ENCODE data around the gene HYKK. TPM values are rescaled to one million over a fixed set of nuclear protein-coding genes. Genes with fewer than 3 reads are reported as not detected.
"Not testable (repeated sequence)": the region's sequence is repeated elsewhere in the genome, so short reads cannot be mapped to it uniquely, and the experiment has no call there.

HYKK gene
- total RNA-seq, 1 donor from 2014 or later, result 6.0 TPM

- DNase-seq (ENCODE audit: low spot score in 2 of 2, unreplicated experiment in 2 of 2), result no peak
- Mint-ChIP-seq H3K27me3 (ENCODE audit: low read depth) (no peaks in the 10 kb centered on the region), H3K36me3 (no peaks in the 10 kb centered on the region), H3K27ac (no peak overlapping the region), H3K4me3 (no peak overlapping the region), H3K4me1 (peaks cover 1% of the 10 kb centered on the region), H3K9me3 (no peaks in the 10 kb centered on the region)
- no peak for TF ChIP-seq CTCF (IDR thresholded peaks at IDR 0.05; ENCODE audit: unreplicated experiment)
Measured at GRCh38 chr15:78536134-78536533, 28.8 kb downstream of the HYKK start.

- no peak for TF ChIP-seq CTCF (IDR thresholded peaks at IDR 0.05; ENCODE audit: unreplicated experiment)
- Mint-ChIP-seq H3K27ac (peak overlapping the region; percentile 23), H3K4me1 (peaks cover 13% of the 10 kb centered on the region), H3K4me3 (no peak overlapping the region), H3K27me3 (ENCODE audit: low read depth) (no peaks in the 10 kb centered on the region), H3K9me3 (no peaks in the 10 kb centered on the region), H3K36me3 (peaks cover 3% of the 10 kb centered on the region)
- DNase-seq (ENCODE audit: low spot score in 2 of 2, unreplicated experiment in 2 of 2), result no peak
Measured at GRCh38 chr15:78537266-78537905, 30.0 kb downstream of the HYKK start.

GRCh38 chr15:78538358-78538757, 31.0 kb downstream of the HYKK start:
- peaks cover 7% of the 10 kb centered on the region for H3K36me3 Mint-ChIP-seq
- TF ChIP-seq CTCF (IDR thresholded peaks at IDR 0.05; ENCODE audit: unreplicated experiment), result no peak
- peak overlapping the region; percentile 11 for H3K4me3 Mint-ChIP-seq
- no peaks in the 10 kb centered on the region for H3K27me3 Mint-ChIP-seq (ENCODE audit: low read depth)
- H3K9me3 Mint-ChIP-seq, result no peaks in the 10 kb centered on the region
- no peak for DNase-seq (ENCODE audit: low spot score in 2 of 2, unreplicated experiment in 2 of 2)
- peaks cover 16% of the 10 kb centered on the region for H3K4me1 Mint-ChIP-seq
- H3K27ac Mint-ChIP-seq, result no peak overlapping the region

DNA sequence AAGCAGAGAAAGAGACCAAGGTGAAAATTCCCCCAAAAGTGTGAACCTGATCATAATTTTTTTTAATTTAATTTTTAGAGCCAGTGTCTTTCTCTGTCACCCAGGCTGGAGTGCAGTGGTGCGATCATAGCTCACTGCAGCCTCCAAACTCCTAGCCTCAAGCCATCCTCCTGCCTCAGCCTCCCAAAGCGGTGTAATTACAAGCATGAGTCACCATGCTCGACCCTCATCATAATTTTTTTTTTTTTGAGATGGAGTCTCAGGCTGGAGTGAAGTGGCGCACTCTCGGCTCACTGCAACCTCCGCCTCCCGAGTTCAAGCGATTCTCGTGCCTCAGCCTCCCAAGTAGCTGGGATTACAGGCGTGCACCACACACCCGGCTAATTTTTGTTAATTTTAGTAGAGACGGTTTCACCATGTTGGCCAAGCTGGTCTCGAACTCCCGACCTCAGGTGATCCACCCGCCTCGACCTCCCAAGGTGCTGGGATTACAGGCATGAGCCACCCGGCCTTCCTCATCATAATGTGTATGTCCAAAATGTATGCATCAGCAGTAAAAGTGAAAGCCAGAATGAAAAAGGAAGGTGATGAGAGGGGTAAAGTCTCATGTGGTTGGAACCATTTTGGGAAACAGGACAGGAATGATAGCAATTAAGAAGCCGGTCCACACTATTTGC, 32.2 kb downstream of the HYKK start:
- not testable (repeated sequence) for DNase-seq (ENCODE audit: low spot score in 2 of 2, unreplicated experiment in 2 of 2); H3K27me3 Mint-ChIP-seq (ENCODE audit: low read depth); H3K9me3 Mint-ChIP-seq
- peak overlapping the region; percentile 95 for H3K4me3 Mint-ChIP-seq
- peaks cover 10% of the 10 kb centered on the region for H3K36me3 Mint-ChIP-seq
- peaks cover 16% of the 10 kb centered on the region for H3K4me1 Mint-ChIP-seq
- peak overlapping the region; percentile 98 for H3K27ac Mint-ChIP-seq

- peaks cover 14% of the 10 kb centered on the region for H3K36me3 Mint-ChIP-seq
- H3K9me3 Mint-ChIP-seq, result no peaks in the 10 kb centered on the region
- peaks cover 16% of the 10 kb centered on the region for H3K4me1 Mint-ChIP-seq
- H3K27ac Mint-ChIP-seq, result peak within 1 kb of the TSS; percentile 98
- no peak for TF ChIP-seq CTCF (IDR thresholded peaks at IDR 0.05; ENCODE audit: unreplicated experiment)
- peak; percentile 86 to 95 for DNase-seq (ENCODE audit: low spot score in 2 of 2, unreplicated experiment in 2 of 2)
- no peaks in the 10 kb centered on the region for H3K27me3 Mint-ChIP-seq (ENCODE audit: low read depth)
- H3K4me3 Mint-ChIP-seq, result peak within 1 kb of the TSS; percentile 95
Measured at GRCh38 chr15:78540141-78540870, 32.9 kb downstream of the HYKK start, which contains the start of gene PSMA4. PSMA4 (plus strand) TSS chr15:78540444; CDS start chr15:78541928, 1,484 bp downstream.

Measured in mesothelial cell of epicardium (in vitro differentiated cells).